ENCODE results near the gene CYP2C19.
"Not testable (repeated sequence)": the region's sequence is repeated elsewhere in the genome, so short reads cannot be mapped to it uniquely, and the experiment has no call there.

CYP2C19 gene

DNA sequence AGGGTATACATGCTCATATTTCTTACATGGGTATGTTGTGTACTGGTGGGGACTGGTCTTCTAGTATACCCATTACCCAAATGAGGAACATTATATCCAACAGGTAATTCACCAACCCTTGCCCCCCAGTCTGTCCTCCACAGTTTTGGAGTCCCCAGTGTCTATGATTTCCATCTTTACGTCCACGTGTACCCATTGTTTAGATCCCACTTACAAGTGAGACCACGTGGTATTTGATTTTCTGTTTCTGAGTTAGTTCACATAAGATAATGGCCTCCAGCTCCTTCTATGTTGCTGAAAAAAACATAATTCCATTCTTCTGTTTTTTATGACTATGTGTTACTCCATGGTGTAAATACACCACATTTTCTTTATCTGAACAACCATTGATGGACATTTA, 126.6 kb downstream of the CYP2C19 start:
- DNase-seq = no peak

DNA sequence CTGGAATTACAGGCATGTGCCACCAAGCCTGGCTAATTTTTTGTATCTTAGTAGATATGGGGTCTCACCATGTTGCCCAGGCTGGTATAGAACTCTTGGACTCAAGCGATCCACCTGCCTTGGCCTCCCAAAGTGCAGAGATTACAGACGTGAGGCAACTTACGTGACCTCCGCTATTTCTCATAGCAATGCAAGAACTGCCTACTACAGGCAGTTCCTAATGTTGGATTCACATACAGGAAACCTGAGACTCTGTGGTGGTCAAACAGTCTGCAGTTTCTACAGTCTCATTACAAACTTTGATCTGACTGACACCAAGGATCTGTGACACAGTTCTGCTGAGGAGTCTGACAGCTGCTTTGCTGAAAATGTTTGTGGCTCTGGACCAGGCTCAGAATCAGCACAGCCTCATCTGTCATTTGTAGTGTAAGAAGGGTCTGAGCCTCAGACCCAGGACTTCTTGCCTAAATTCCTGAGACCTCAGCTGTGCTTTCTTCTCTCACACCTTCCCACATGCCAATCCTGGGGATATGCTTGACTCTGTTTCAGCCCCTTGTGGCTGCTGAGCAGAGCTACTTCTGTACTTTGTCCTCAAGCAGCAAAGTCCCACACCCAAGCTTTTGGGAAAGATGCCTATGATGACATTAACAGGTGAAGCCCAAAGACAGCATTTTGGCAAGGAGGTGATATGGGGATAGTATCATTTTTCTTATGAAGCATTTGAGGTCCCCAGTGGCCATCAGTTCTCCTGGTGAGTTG, 128.0 kb downstream of the CYP2C19 start:
- DNase-seq = no peak

DNA sequence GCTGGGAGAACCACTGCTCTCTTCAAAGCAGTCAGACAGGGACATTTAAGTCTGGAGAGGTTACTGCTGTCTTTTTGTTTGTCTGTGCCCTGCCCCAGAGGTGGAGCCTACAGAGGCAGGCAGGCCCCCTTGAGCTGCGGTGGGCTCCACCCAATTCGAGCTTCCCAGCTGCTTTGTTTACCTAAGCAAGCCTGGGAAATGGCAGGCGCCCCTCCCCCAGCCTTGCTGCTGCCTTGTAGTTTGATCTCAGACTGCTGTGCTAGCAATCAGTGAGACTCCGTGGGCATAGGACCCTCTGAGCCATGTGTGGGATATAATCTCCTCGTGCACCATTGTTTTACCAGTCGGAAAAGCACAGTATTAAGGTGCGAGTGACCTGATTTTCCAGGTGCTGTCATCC, 135.9 kb downstream of the CYP2C19 start:
- not testable (repeated sequence) for DNase-seq

DNA sequence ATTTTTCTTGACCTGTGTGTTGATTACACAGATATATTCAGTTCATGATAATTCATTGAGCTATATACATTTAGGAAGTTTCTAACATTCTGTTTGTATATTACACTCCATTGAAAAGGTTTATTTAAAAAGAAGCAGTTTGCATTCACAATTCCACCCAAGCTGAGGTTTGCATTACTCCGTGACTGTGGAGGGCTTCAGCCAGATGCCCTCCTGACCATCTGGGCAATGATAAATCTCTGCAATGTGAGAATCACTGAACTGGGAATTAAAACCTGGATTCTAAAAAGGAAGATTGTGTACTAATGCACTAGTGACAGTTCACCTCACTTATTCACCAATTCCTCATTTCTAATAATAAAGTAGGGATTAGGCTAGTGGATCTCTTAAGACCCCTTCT, 139.6 kb downstream of the CYP2C19 start:
- no peak for DNase-seq

DNA sequence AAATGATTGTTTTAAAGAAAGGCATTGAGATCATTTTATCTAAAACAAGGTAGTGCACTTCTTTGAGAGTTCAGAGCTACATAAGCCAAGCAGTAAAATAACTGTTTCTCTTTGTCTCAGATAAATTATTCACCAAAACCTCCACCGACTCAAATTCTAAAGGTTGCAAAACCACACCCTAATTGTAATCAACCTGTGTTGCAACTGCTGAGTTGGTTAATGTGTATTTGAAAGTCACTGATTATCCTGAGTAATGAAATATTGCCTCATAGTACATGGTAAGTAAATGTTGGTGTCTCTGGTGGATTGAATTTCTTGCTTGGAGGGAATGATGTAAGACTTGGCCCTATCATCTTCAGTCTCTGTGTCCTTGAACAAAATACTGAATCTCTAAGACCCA, 140.1 kb downstream of the CYP2C19 start:
- DNase-seq = no peak

All from EL (cell line).